SH-SY5Y (cell line): ENCODE results near the gene FNDC11.

Experiments
- GATA2 ChIP-seq: IDR thresholded peaks from 2 replicates; pipeline ENCODE4 v1.6.1; 2011; ENCODE audit warnings: mild to moderate bottlenecking, low read depth, low read length
- GATA3 ChIP-seq: IDR thresholded peaks from 2 replicates; pipeline ENCODE4 v1.6.1; 2011; ENCODE audit warnings: low read depth, mild to moderate bottlenecking, low read length, moderate library complexity

GRCh38 chr20:63547725-63548480, 6.1 kb upstream of the FNDC11 start, which contains the start of gene SRMS:
- TF ChIP-seq GATA2 (no peak), GATA3 (no peak)
